IgD-negative memory B cell (primary cell): Measurements from ENCODE around the gene E2F7. TPM values are rescaled to one million over a fixed set of nuclear protein-coding genes. Genes with fewer than 3 reads are reported as not detected.
"Not testable (repeated sequence)": the region's sequence is repeated elsewhere in the genome, so short reads cannot be mapped to it uniquely, and the experiment has no call there.

Source experiments
- H3K27ac Mint-ChIP-seq, 3 donors: one replicate each; pipeline ENCODE4 v1.8.0; 2020 to 2022; ENCODE audit warnings: mild to moderate bottlenecking in 3 of 3, mixed read lengths in 3 of 3, moderate library complexity in 1 of 3
- H3K27me3 Mint-ChIP-seq: one replicate; pipeline ENCODE4 v1.8.0; 2021; ENCODE audit warnings: mixed read lengths
- H3K36me3 Mint-ChIP-seq: one replicate; pipeline ENCODE4 v1.8.0; 2020; ENCODE audit warnings: mild to moderate bottlenecking, mixed read lengths
- H3K4me1 Mint-ChIP-seq, 3 donors: one replicate each; pipeline ENCODE4 v1.8.0; 2020 to 2022; ENCODE audit warnings: mixed read lengths in 3 of 3, mild to moderate bottlenecking in 1 of 3
- H3K4me3 Mint-ChIP-seq, 4 donors: one replicate each; pipeline ENCODE4 v1.8.0; 2020 to 2022; ENCODE audit warnings: mild to moderate bottlenecking in 4 of 4, mixed read lengths in 4 of 4, moderate library complexity in 3 of 4
- H3K9me3 Mint-ChIP-seq, 3 donors: one replicate each; pipeline ENCODE4 v1.8.0; 2020 to 2021; ENCODE audit warnings: mixed read lengths in 3 of 3, mild to moderate bottlenecking in 1 of 3
- polyA plus RNA-seq: library from polyadenylated mRNA; unstranded; fragments of 300-500 nt; fragmentation: Illumina TruSeq; gene quantifications from one replicate; pipeline ENCODE4 v1.2.3, GENCODE V29; 2021

The E2F7 gene
- polyA plus RNA-seq, 1 donor from 2014 or later = not detected

DNA sequence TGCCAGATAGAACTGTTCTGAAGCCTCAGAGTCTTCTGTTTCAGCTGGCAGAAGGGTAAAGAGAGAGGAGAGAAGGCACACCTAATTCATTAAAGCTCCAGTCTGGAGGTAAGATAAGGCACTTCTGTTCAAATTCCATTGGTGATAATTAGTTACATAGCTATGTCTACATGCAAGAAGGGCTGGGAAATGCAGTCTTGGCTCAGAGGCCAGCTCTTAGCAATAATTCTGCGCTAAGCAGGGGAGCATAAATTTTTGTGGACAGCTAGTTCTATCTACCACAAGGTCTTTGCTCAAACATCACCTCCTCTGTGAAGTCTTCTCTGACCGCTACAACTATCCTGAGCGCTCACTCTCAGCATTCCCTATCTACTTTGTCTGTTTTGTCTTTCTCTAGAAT is 14.3 kb upstream of the E2F7 start:
- Mint-ChIP-seq H3K27ac (no peak overlapping the region), H3K9me3 (peaks cover 0 to 3% (median 2%) of the 10 kb centered on the region in 3 donors), H3K27me3 (peaks cover 9% of the 10 kb centered on the region), H3K4me1 (no peaks in the 10 kb centered on the region), H3K36me3 (no peaks in the 10 kb centered on the region), H3K4me3 (no peak overlapping the region)

DNA sequence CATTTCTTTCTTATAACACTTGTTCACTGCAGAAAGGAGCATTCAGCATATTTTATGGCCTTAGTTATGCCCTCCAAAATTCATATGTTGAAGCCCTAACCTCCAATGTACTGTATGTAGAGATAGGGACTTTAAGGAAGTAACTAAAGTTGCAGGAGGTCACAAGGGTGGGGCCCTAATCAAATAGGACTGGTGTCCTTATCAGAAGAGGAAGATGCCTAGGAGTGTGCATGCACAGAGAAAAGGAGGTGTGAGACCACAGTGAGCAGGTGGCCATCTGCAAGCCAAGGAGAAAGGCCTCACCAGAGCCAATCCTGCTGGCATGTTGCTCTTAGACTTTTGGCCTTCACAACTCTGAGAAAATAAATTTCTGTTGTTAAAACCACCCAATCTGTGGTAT is 12.9 kb upstream of the E2F7 start:
- no peaks in the 10 kb centered on the region for H3K4me1 Mint-ChIP-seq
- no peak overlapping the region for H3K4me3 Mint-ChIP-seq
- peaks cover 0 to 4% (median 3%) of the 10 kb centered on the region in 3 donors for H3K9me3 Mint-ChIP-seq
- no peaks in the 10 kb centered on the region for H3K36me3 Mint-ChIP-seq
- peaks cover 9% of the 10 kb centered on the region for H3K27me3 Mint-ChIP-seq
- no peak overlapping the region for H3K27ac Mint-ChIP-seq

DNA sequence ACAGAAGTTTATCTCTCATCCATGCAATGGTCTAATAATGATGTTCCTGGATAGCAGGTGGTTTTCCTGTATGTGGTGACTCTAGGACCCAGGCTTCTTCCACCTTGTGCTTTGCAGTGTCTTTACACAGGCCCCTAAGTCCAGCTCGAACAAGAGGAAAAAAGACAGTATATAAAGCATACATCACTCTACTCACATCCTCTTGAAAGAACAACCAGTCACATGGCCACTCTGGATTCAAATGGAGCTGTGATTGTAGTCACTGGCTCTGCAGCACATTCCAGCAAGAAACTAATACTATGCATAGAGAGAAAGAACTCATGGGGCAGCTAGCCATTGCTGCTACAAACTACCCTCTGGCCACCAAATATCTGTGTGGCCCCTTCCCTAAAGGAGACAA is 11.5 kb upstream of the E2F7 start:
- Mint-ChIP-seq H3K27me3 (peaks cover 9% of the 10 kb centered on the region), H3K4me1 (no peaks in the 10 kb centered on the region), H3K9me3 (peaks cover 0 to 4% (median 3%) of the 10 kb centered on the region in 3 donors), H3K36me3 (no peaks in the 10 kb centered on the region), H3K27ac (no peak overlapping the region), H3K4me3 (no peak overlapping the region)

DNA sequence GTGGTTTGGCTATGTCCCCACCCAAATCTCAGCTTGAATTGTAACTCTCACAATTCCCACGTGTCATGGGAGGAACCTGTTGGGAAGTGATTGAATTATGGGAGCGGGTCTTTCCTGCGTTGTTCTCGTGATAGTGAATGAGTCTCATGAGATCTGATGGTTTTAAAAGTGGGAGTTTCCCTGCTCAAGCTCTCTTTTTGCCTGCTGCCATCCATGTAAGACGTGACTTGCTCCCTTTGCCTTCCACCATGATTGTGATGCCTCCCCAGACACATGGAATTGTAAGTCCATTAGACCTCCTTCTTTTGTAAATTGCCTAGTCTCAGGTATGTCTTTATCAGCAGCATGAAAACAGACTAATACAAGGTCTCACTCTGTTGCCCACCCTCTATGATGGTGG is 8.5 kb upstream of the E2F7 start:
- not testable (repeated sequence) for H3K9me3 Mint-ChIP-seq, H3K36me3 Mint-ChIP-seq, H3K27me3 Mint-ChIP-seq, H3K4me3 Mint-ChIP-seq, H3K4me1 Mint-ChIP-seq
- peak overlapping the region in 1 of 3 donors; percentile 28 for H3K27ac Mint-ChIP-seq

DNA sequence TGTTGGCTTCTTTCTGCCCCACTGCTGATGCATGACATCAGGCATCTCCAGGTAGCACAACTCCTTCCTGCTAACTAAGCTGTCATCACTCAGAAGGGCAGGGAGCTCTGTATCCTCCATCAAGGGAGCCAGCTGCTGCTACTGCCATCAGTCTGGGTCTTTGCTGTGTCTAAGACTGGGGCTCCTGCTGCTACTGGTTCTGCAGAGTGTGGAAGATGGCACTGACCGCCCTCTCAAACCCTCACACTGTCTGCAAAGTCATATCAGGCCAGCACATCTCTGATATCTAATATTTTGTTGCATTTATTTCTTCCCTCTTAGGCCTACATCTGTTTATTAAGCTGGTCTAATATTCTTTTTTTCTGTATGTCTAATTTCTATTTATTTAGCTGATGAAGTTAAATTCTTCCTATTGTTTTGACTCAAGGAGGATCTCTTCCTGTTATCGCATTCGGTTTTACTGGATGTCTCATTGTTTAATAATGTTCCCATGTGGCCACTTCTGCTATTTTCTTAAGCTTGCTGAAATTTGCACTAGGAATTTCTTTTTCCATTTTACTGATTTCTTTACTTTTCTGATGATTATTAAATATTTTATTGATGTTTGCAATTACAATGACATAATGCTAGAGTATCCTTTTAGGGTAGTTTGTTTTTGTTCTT is 7.6 kb upstream of the E2F7 start:
- no peak overlapping the region for H3K27ac Mint-ChIP-seq

DNA sequence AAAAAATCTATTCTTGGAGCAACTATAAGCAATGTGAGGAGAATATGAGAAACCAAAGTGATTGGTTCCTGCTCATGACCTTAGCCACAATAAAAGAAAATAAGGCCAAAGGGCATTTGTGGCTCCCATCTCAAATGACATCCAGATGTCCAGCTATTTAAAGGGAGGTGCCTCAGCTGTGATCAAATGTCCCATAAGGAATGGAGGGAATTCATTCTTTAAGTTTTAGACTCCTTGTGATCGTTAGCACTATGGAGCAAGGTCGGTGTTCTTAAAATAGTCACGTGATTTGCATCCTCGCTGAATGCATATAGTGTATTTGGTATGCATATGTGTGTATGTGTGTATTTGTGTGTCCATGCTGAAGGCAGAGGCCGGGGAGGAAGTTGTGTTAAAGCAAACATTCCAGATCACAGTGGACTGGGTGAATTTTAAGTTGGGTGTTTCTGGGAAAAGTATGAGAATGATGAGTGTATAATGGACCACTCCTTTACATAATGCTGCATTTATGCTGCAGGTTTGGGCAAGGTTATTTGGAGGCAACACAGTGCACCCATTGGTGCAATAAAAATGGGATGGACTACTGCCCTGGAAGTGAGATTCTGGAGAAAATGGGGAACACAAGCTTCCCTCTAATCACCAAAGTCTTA is 5.6 kb upstream of the E2F7 start:
- peaks cover 0 to 2% (median 1%) of the 10 kb centered on the region in 3 donors for H3K4me1 Mint-ChIP-seq
- no peak overlapping the region for H3K4me3 Mint-ChIP-seq
- peaks cover 0 to 2% (median 1%) of the 10 kb centered on the region in 3 donors for H3K9me3 Mint-ChIP-seq
- no peaks in the 10 kb centered on the region for H3K36me3 Mint-ChIP-seq
- H3K27ac Mint-ChIP-seq = no peak overlapping the region
- peaks cover 2% of the 10 kb centered on the region for H3K27me3 Mint-ChIP-seq

More for the DNA sequence above, 7.6 kb upstream of the E2F7 start:
- Mint-ChIP-seq H3K9me3 (peaks cover 0 to 3% (median 2%) of the 10 kb centered on the region in 3 donors), H3K36me3 (no peaks in the 10 kb centered on the region), H3K4me1 (no peaks in the 10 kb centered on the region), H3K4me3 (no peak overlapping the region), H3K27me3 (peaks cover 4% of the 10 kb centered on the region)

DNA sequence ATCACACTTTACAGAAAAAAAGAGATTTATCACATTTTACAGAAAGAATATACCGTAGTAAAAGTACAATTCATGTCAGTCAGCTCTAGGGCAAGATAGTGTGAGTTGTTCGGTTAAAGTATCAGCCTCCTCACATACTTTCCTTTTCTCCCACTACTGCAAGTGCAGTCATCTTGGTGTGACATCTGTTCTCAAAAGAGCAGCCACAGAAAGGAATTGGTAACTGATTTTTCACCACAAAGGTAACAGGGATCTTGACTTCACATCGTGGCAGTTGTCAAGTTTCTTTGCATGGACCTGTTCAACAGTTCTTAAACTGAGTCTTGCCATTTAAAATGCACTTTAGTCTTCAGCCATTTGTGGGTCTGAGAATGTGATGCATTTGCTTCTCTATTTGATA is 5.0 kb upstream of the E2F7 start:
- Mint-ChIP-seq H3K4me3 (no peak overlapping the region), H3K27ac (no peak overlapping the region), H3K27me3 (peaks cover 2% of the 10 kb centered on the region), H3K9me3 (peaks cover 0 to 2% (median 1%) of the 10 kb centered on the region in 3 donors), H3K36me3 (no peaks in the 10 kb centered on the region), H3K4me1 (peaks cover 0 to 2% (median 1%) of the 10 kb centered on the region in 3 donors)

DNA sequence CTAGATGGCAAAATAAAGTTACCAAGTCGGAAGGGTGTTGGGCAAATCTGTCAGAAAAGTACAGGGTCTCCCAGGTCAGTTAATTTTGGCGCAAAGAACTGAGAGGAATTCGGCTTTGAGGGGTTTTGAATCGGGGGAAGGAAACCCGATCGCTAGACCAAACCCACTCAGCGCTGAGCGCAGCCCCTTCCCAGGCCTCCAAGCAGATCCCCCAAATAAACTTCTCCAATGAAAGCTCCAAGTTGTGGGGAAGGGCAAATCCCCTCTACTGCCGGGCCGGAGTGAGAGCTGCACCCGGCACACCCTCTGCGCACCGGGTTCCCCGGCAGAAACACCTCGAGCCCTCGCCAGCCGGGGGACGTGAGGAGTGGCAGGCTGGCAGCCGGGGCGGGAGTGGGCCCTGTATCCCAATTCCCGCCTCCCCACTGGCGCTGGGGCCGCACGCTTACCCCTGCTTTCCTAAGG is 441 bp downstream of the E2F7 start:
- peaks cover 27 to 35% (median 32%) of the 10 kb centered on the region in 3 donors for H3K4me1 Mint-ChIP-seq
- H3K4me3 Mint-ChIP-seq = peak overlapping the region; percentile 86 to 91 (median 89)
- H3K9me3 Mint-ChIP-seq = no peaks in the 10 kb centered on the region
- no peaks in the 10 kb centered on the region for H3K36me3 Mint-ChIP-seq
- peaks cover 9% of the 10 kb centered on the region for H3K27me3 Mint-ChIP-seq
- peak overlapping the region in 1 of 3 donors; percentile 16 for H3K27ac Mint-ChIP-seq

DNA sequence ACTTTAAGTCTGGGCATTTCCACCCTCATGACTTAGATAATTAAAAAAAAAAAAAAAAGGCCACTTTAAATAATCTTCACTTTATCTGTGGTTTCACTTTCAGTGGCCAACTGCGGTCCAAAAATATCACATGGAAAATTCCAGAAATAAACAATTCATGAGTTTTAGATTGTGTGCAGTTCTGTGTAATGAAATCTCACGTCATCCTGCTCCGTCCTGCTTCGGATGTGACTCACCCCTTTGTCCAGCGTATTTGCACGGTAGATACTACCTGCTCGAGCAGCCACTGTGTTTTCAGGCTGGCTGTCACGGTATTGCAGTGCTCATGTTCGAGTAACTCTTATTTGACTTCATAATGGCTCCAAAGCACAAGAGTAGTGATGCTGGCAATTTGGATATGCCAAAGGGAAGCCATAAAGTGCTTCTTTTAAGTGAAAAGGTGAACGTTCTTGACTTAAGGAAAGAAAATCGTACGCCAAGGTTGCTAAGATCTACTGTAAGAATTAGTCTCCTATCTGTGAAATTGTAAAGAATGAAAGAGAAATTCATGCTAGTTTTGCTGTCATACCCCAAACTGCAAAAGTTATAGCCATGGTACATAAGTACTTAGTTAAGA is 2.4 kb downstream of the E2F7 start:
- H3K27ac Mint-ChIP-seq = peak overlapping the region in 1 of 3 donors; percentile 25
- H3K4me1 Mint-ChIP-seq = peaks cover 28 to 36% (median 32%) of the 10 kb centered on the region in 3 donors

DNA sequence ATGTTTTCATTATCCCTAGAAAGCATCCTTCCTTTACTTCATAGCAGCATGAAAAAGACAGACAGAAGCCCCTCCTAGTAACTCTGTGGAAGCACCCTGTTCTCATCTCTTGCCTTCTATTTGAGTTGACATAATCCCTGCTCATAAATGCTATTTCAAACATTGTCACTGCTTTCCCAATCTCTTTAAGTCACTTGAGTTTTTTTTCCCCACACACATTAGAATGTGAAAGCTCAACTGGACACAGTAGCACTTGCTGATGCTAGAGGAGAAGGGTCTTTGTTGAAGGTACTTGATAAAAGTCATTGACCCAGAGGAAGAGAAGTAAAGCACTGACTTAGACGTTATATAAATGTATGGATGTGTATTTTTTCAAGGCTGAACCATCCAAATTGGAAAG is 3.0 kb downstream of the E2F7 start:
- Mint-ChIP-seq H3K27ac (no peak overlapping the region), H3K27me3 (peaks cover 9% of the 10 kb centered on the region), H3K36me3 (no peaks in the 10 kb centered on the region), H3K9me3 (no peaks in the 10 kb centered on the region), H3K4me1 (peaks cover 28 to 36% (median 32%) of the 10 kb centered on the region in 3 donors), H3K4me3 (peak overlapping the region; percentile 31 to 86 (median 66))

More for the DNA sequence above, 2.4 kb downstream of the E2F7 start:
- Mint-ChIP-seq H3K4me3 (peak overlapping the region; percentile 60 to 86 (median 77)), H3K36me3 (no peaks in the 10 kb centered on the region), H3K9me3 (no peaks in the 10 kb centered on the region), H3K27me3 (peaks cover 9% of the 10 kb centered on the region)

DNA sequence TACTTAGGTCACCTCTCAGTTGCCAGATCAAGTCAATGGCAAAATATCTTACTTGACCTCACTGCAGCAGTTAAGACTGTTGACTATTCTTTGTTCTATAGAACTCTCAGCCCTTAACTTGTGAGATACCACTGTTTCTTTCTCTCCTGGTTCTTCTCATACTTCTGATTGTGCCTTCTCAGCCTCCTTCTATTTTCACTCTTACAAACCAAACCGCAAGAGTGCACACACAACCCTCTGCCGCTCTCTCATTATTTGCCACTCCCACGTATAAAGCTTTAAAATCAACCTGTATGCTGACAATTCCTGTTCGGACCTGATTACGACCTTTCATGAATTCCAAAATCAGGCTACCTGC is 4.5 kb downstream of the E2F7 start:
- Mint-ChIP-seq H3K27ac (peak overlapping the region in 1 of 3 donors; percentile 5), H3K27me3 (peaks cover 9% of the 10 kb centered on the region), H3K36me3 (no peaks in the 10 kb centered on the region), H3K4me3 (peak overlapping the region in 3 of 4 donors; percentile 0 to 60 (median 28)), H3K4me1 (peaks cover 27 to 35% (median 32%) of the 10 kb centered on the region in 3 donors), H3K9me3 (no peaks in the 10 kb centered on the region)

DNA sequence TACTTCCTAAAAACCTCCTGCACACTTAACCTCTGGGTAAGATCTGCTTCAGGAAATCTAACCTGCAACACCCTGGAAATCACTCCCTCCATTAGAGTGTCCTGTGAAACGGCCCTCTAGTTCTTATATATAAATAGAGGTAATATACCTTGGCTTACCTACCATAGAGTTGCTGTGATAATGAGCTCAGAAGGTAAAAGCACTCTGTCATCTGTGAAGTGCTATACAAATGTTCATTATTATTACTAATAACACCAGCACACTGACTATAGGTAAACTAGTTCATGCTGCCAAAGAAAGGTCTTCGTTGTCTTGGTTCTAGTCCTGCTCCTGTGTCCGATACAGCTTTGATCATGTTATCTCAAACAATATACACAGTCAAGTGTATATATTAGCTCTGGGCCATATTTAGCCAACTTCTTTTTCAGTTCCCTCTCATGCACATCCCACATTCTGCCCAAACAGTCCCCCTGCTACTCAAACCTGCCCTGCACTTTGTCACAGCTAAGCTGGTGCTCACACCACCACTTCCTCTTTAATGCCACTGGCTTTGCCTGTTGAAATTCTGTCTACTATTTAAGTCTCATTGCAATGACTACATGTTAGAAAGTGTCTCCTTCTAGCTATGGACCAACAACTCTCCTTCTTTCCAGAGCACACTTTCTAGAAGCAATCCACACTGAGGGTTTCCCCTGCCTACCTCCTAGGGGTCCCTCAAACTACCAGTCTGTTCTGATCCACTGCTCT is 5.1 kb downstream of the E2F7 start:
- Mint-ChIP-seq H3K27ac (no peak overlapping the region), H3K4me1 (peaks cover 27 to 35% (median 32%) of the 10 kb centered on the region in 3 donors), H3K9me3 (no peaks in the 10 kb centered on the region), H3K36me3 (no peaks in the 10 kb centered on the region), H3K4me3 (peak overlapping the region in 3 of 4 donors; percentile 0 to 60 (median 28)), H3K27me3 (peaks cover 9% of the 10 kb centered on the region)

DNA sequence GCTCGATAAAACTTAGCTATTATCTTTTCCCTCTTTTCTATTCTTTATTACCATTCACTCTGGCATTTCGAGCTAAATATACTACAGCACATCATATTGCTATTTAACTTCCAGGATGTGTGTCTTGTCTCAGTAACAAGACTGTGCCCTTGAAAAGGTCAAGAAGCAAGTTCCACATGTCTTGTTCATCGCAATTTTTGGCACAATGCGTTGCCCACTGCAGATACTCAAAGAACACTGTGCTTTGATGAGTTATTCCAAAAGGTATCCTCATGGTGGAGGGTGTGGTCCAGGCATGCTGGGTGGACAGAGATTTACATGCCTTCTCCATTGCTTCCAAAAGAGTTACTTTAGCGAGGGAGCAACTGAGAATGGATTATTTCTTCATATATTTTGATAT is 6.6 kb downstream of the E2F7 start:
- Mint-ChIP-seq H3K27ac (no peak overlapping the region), H3K4me1 (peaks cover 24 to 32% (median 31%) of the 10 kb centered on the region in 3 donors), H3K27me3 (peaks cover 5% of the 10 kb centered on the region), H3K4me3 (no peak overlapping the region), H3K9me3 (no peaks in the 10 kb centered on the region), H3K36me3 (no peaks in the 10 kb centered on the region)

DNA sequence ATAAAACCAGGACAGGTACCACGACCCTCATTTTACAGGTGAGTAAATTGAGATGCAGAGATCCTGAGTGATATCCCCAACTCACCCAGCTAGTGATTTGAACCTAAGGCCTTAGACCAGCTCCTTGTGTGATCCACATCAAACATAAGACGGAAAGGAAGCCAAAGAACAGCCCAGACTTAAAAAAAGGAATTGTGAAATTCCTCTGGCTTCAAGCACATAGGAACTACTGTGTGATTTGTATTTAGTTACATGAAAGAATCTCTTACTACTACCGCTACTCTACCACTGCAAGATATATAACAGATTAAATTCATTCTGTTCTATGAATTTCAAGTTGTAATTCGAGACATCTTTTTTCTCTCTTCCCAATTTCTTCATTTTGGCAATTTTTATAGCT is 10.5 kb downstream of the E2F7 start:
- Mint-ChIP-seq H3K36me3 (peaks cover 3% of the 10 kb centered on the region), H3K27me3 (no peaks in the 10 kb centered on the region), H3K4me3 (no peak overlapping the region), H3K9me3 (no peaks in the 10 kb centered on the region), H3K27ac (no peak overlapping the region), H3K4me1 (peaks cover 0 to 2% (median 2%) of the 10 kb centered on the region in 3 donors)

DNA sequence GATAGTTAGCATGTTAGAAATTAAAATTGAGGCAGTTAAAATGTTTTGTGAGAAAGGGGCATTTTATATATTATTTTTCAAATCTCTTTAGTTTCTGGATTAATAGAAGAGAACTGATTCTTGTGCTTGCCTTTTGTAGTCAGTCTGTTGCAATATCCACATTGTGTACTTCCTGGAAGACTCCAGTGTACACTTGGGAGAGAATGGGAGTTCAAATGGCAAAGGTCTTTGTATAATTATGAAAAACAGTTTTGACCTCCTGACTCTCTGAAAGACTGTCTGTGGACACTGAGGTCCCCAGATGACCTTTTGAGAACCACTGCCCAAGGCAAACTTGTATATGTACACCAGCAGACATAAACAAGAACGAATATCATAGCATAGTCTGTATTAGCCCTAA is 12.1 kb downstream of the E2F7 start:
- peaks cover 0 to 3% (median 2%) of the 10 kb centered on the region in 3 donors for H3K4me1 Mint-ChIP-seq
- peaks cover 3% of the 10 kb centered on the region for H3K36me3 Mint-ChIP-seq
- no peak overlapping the region for H3K4me3 Mint-ChIP-seq
- no peaks in the 10 kb centered on the region for H3K27me3 Mint-ChIP-seq
- no peak overlapping the region for H3K27ac Mint-ChIP-seq
- H3K9me3 Mint-ChIP-seq = no peaks in the 10 kb centered on the region
